HG03469 (cell line): Measurements from ENCODE around the gene PIM2.
"Not testable (repeated sequence)": the region's sequence is repeated elsewhere in the genome, so short reads cannot be mapped to it uniquely, and the experiment has no call there.

Source experiments
- ATAC-seq: cut with Tn5 transposase; IDR thresholded peaks from one replicate; pipeline ENCODE4 v1.9.1; 2021; ENCODE audit warnings: mild to moderate bottlenecking, moderate library complexity, moderate number of reproducible peaks; ENCODE audit not compliant: unreplicated experiment

Gene PIM2

GRCh38 chrX:48909703-48910294, 9.0 kb downstream of the PIM2 start:
- no peak for ATAC-seq

GRCh38 chrX:48908600-48908999, 10.2 kb downstream of the PIM2 start:
- ATAC-seq, result no peak

- no peak for ATAC-seq
Observed at GRCh38 chrX:48905090-48905790, 13.6 kb downstream of the PIM2 start.

GRCh38 chrX:48904626-48905025, 14.2 kb downstream of the PIM2 start:
- ATAC-seq, result no peak

GRCh38 chrX:48904180-48904579, 14.6 kb downstream of the PIM2 start:
- no peak for ATAC-seq

- no peak for ATAC-seq
Observed at GRCh38 chrX:48903290-48903689, 15.5 kb downstream of the PIM2 start.

GRCh38 chrX:48902776-48903175, 16.0 kb downstream of the PIM2 start:
- ATAC-seq, result no peak

- ATAC-seq, result no peak
Observed at GRCh38 chrX:48902135-48902534, 16.7 kb downstream of the PIM2 start.

- ATAC-seq, result no peak
Observed at GRCh38 chrX:48901069-48901468, 17.8 kb downstream of the PIM2 start.

GRCh38 chrX:48899078-48899410, 19.8 kb downstream of the PIM2 start:
- ATAC-seq, result no peak

- peak; percentile 88 for ATAC-seq
Observed at GRCh38 chrX:48897625-48898306, 21.1 kb downstream of the PIM2 start, which contains the start of the genes PQBP1 and TIMM17B. PQBP1 (plus strand) TSS chrX:48897930; CDS start chrX:48898510, 580 bp downstream. TIMM17B (minus strand) TSS chrX:48897768; CDS start chrX:48897749, 19 bp downstream.

- ATAC-seq, result no peak
Observed at GRCh38 chrX:48897157-48897624, 21.6 kb downstream of the PIM2 start.

- no peak for ATAC-seq
Observed at GRCh38 chrX:48896611-48897011, 22.2 kb downstream of the PIM2 start.

- no peak for ATAC-seq
Observed at GRCh38 chrX:48894891-48895290, 23.9 kb downstream of the PIM2 start.

GRCh38 chrX:48893556-48894348, 25.1 kb downstream of the PIM2 start:
- no peak for ATAC-seq

GRCh38 chrX:48892896-48893295, 25.9 kb downstream of the PIM2 start:
- ATAC-seq, result no peak

GRCh38 chrX:48891402-48892288, 27.2 kb downstream of the PIM2 start:
- no peak for ATAC-seq

- ATAC-seq, result no peak
Observed at GRCh38 chrX:48890934-48891401, 27.9 kb downstream of the PIM2 start.

GRCh38 chrX:48890296-48890925, 28.4 kb downstream of the PIM2 start:
- no peak for ATAC-seq

GRCh38 chrX:48886586-48886985, 32.2 kb downstream of the PIM2 start:
- ATAC-seq, result not testable (repeated sequence)
